Keratinocyte (primary cell): ENCODE results near the gene RNASE8.

Experiments
- EZH2 ChIP-seq: IDR thresholded peaks from one replicate; pipeline ENCODE4 v1.6.1; 2012; ENCODE audit warnings: inconsistent platforms, mild to moderate bottlenecking, low read length, moderate library complexity
- TF ChIP-seq, protein P1 (sequence below), 3 experiments: IDR thresholded peaks in 1 of 3; conservative IDR thresholded peaks in 1 of 3; optimal IDR thresholded peaks in 1 of 3; 2 replicates in 2 of 3; 3 replicates in 1 of 3; pipeline versions ENCODE3 to v1.5.1; 2011; ENCODE audit warnings: low read length in 3 of 3, mild to moderate bottlenecking in 3 of 3, moderate library complexity in 2 of 3, control low read depth in 1 of 3, inconsistent platforms in 1 of 3; ENCODE audit not compliant: insufficient read depth in 2 of 3; ENCODE audit errors: extremely low read depth in 1 of 3

DNA sequence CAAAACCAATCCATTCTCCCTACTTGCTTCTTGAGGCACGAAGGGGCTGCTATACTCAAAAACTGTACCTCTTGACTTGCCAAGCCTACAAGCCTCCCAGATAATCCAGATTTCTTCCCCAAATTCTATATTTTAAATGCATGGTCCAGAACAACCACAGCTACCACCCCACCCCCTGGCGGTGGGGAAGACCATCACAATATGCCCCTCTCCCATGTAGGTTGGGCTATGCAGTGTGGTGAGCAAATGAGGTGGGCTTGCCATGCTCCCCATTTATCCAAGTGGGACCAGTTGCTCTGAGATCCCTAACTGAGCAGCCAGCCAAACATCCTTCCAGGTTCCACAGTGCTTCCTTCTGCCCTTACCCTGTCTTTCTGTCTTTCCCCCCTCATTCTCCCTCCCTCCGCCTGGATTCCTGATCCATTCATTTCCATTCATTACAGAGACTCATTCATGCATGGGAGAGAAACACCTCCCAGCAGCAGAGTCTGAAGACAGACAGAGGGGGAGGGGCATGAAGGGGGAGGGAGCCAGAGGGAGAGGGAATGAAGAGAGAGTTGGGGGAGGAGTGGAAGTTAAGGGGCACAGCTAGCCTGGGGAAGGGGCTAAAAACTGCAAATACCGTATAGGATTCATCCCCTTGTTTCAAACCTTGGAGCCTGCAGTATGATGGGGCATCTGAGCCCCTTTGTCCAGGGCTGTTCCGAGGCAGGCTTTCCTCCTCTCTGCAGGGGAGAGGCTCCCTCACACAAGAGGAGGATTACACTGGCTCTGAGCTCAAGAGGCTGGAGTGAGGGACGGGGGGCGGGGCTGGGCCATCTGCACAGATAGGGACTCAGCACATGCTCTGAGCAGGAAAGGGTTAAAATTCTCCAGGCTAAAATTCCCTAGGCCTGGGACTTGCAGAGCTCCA lies 36.4 kb downstream of the RNASE8 start:
- TF ChIP-seq, protein P1, sequence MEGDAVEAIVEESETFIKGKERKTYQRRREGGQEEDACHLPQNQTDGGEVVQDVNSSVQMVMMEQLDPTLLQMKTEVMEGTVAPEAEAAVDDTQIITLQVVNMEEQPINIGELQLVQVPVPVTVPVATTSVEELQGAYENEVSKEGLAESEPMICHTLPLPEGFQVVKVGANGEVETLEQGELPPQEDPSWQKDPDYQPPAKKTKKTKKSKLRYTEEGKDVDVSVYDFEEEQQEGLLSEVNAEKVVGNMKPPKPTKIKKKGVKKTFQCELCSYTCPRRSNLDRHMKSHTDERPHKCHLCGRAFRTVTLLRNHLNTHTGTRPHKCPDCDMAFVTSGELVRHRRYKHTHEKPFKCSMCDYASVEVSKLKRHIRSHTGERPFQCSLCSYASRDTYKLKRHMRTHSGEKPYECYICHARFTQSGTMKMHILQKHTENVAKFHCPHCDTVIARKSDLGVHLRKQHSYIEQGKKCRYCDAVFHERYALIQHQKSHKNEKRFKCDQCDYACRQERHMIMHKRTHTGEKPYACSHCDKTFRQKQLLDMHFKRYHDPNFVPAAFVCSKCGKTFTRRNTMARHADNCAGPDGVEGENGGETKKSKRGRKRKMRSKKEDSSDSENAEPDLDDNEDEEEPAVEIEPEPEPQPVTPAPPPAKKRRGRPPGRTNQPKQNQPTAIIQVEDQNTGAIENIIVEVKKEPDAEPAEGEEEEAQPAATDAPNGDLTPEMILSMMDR (optimal IDR thresholded peaks at IDR 0.05 in 1 of 3, IDR thresholded peaks at IDR 0.05 in 1 of 3, conservative IDR thresholded peaks at IDR 0.05 in 1 of 3; ENCODE audit: extremely low read depth in 1 of 3, insufficient read depth in 2 of 3, low read length in 3 of 3) = no peak
- TF ChIP-seq EZH2 = no peak
